ENCODE results near the gene PCDHA5. TPM values are rescaled to one million over a fixed set of nuclear protein-coding genes. Genes with fewer than 3 reads are reported as not detected.
"Not testable (repeated sequence)": the region's sequence is repeated elsewhere in the genome, so short reads cannot be mapped to it uniquely, and the experiment has no call there.

The PCDHA5 gene
- total RNA-seq (2014; rRNA removed; shearing (Covaris generic)), result not detected in 2 replicates
- polyA plus RNA-seq (2014; cell fraction: nucleus; rRNA removed), result not detected in 2 replicates

- peak; percentile 17 for DNase-seq (ENCODE audit: extremely low read depth, low read depth)
Measured at GRCh38 chr5:140821375-140822280, at the start of gene PCDHA5. PCDHA5 (plus strand) TSS chr5:140821613.

DNA sequence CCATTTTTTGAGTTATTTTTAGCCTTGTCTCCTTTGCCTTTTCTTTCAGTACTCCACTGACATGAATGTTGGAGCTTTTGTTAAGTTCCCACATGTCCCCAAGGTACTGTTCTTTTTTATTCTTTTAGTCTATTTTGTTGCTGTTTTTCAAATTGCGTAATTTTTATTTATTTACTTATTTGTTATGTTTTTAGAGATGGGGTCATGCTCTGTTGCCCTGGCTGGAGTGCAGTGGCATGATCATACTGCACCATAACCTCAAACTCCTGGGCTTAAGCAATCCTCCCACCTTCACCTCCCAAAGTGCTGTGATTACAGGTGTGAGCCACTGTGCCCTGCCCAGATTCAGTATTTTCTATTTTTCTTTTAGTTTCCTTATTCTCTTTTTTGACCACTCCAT is 40.9 kb upstream of the PCDHA5 start:
- DNase-seq (ENCODE audit: extremely low read depth, low read depth), result no peak

DNA sequence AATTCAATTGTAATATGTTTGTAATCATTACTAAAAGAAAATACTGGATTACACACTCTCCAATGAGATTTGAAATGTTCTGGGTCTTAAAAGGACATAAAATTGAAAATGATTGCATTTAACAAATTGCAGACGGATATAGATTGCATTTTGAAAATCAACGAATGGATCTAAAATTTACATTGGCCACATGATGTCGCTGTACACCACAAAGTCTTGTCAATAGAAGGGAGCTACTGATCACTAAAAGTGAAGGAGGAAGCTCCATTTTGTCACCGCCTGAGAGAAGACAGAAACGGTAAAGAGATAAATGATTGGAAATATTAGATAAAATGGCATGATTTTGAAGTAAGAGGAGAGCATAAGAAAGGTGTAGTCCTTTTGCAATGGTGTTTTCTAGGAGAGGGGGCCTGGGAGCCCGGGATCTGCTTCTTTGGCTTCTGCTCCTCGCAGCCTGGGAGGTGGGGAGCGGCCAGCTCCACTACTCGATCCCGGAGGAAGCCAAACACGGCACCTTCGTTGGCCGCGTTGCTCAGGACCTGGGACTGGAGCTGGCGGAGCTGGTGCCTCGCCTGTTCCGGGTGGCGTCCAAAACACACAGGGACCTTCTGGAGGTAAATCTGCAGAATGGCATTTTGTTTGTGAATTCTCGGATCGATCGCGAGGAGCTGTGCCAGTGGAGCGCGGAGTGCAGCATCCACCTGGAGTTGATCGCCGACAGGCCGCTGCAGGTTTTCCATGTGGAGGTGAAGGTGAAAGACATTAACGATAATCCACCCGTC is 35.3 kb upstream of the PCDHA5 start, which contains the start of gene PCDHA1:
Gene PCDHA1 (plus strand): TSS at position 236 of the 782 bp plus-strand sequence.
- no peak for DNase-seq (ENCODE audit: extremely low read depth, low read depth)

- not testable (repeated sequence) for DNase-seq (ENCODE audit: extremely low read depth, low read depth)
Measured at GRCh38 chr5:140787422-140787821, 34.0 kb upstream of the PCDHA5 start.

- DNase-seq (ENCODE audit: extremely low read depth, low read depth), result not testable (repeated sequence)
Measured at GRCh38 chr5:140787849-140788504, 33.4 kb upstream of the PCDHA5 start.

GRCh38 chr5:140791089-140791488 is 30.3 kb upstream of the PCDHA5 start:
- DNase-seq (ENCODE audit: extremely low read depth, low read depth), result no peak

DNA sequence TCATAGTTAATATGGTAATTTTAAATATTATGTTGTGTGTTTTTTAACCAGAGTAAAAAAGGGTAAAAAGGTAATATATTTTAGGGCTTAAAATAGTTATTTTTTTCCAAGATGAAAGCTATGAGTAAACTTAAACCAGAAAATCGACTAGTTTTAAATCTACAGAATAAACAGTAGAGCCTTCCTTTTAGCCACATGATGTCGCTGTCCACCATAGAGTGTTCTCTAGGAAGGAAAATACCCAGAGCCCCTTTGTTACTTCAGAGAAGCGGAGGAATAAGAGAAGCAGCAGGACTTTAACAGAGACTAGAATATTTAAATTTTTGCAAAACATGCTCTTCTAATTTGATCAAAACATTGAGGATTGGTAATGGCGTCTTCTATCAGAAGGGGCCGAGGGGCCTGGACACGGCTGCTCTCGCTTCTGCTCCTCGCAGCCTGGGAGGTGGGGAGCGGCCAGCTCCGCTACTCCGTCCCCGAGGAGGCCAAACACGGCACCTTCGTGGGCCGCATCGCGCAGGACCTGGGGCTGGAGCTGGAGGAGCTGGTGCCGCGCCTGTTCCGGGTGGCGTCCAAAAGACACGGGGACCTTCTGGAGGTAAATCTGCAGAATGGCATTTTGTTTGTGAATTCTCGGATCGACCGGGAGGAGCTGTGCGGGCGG is 26.7 kb upstream of the PCDHA5 start, which contains the start of gene PCDHA2:
Gene PCDHA2 (plus strand): TSS at position 258 of the 664 bp plus-strand sequence.
- no peak for DNase-seq (ENCODE audit: extremely low read depth, low read depth)

DNA sequence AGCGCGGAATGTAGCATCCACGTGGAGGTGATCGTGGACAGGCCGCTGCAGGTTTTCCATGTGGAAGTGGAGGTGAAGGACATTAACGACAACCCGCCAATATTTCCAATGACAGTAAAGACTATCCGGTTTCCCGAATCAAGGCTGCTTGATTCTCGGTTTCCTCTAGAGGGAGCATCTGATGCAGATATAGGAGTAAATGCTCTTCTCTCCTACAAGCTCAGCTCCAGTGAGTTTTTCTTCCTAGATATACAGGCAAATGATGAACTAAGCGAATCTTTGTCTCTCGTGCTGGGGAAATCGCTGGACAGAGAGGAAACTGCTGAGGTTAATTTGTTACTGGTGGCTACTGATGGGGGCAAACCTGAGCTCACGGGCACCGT is 26.2 kb upstream of the PCDHA5 start:
- no peak for DNase-seq (ENCODE audit: extremely low read depth, low read depth)

DNA sequence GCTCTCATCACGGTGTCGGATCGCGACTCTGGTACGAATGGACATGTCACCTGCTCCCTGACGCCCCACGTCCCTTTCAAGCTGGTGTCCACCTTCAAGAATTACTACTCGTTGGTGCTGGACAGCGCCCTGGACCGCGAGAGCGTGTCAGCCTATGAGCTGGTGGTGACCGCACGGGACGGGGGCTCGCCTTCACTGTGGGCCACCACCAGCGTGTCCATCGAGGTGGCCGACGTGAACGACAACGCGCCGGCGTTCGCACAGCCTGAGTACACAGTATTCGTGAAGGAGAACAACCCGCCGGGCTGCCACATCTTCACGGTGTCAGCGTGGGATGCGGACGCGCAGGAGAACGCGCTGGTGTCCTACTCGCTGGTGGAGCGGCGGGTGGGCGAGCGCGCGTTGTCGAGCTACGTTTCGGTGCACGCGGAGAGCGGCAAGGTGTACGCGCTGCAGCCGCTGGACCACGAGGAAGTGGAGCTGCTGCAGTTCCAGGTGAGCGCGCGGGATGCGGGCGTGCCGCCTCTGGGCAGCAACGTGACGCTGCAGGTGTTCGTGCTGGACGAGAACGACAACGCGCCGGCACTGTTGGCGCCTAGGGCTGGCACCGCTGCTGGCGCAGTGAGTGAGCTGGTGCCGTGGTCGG is 25.2 kb upstream of the PCDHA5 start:
- not testable (repeated sequence) for DNase-seq (ENCODE audit: extremely low read depth, low read depth)

DNA sequence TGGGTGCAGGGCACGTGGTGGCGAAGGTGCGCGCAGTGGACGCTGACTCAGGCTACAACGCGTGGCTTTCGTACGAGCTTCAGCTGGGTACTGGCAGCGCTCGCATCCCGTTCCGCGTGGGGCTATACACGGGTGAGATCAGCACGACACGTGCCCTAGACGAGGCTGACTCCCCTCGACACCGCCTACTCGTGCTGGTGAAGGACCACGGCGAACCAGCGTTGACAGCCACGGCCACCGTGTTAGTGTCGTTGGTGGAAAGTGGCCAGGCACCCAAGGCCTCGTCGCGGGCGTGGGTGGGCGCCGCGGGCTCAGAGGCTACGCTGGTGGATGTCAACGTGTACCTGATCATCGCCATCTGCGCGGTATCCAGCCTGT is 24.7 kb upstream of the PCDHA5 start:
- DNase-seq (ENCODE audit: extremely low read depth, low read depth), result no peak

GRCh38 chr5:140800816-140801493 is 20.5 kb upstream of the PCDHA5 start, which contains the start of gene PCDHA3:
PCDHA3 (plus strand) TSS chr5:140801057.
- DNase-seq (ENCODE audit: extremely low read depth, low read depth), result no peak

GRCh38 chr5:140801494-140801841 is 19.9 kb upstream of the PCDHA5 start:
- no peak for DNase-seq (ENCODE audit: extremely low read depth, low read depth)

DNA sequence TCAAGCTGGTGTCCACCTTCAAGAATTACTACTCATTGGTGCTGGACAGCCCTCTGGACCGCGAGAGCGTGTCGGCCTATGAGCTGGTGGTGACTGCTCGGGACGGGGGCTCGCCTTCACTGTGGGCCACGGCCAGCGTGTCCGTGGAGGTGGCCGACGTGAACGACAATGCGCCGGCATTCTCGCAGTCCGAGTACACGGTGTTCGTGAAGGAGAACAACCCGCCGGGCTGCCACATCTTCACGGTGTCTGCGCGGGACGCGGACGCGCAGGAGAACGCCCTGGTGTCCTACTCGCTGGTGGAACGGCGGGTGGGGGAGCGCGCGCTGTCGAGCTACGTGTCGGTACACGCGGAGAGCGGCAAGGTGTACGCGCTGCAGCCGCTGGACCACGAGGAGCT is 19.0 kb upstream of the PCDHA5 start:
- not testable (repeated sequence) for DNase-seq (ENCODE audit: extremely low read depth, low read depth)

DNA sequence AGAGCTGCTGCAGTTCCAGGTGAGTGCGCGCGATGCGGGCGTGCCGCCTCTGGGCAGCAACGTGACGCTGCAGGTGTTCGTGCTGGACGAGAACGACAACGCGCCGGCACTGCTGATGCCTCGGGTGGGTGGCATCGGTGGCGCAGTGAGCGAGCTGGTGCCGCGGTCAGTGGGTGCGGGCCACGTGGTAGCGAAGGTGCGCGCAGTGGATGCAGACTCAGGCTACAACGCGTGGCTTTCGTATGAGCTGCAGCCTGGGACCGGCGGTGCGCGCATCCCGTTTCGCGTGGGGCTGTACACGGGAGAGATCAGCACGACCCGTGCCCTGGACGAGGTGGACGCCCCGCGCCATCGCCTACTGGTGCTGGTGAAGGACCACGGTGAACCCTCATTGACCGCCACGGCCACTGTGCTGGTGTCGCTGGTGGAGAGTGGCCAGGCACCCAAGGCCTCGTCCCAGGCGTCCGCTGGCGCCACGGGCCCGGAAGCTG is 18.6 kb upstream of the PCDHA5 start:
- no peak for DNase-seq (ENCODE audit: extremely low read depth, low read depth)

- peak; percentile 14 for DNase-seq (ENCODE audit: extremely low read depth, low read depth)
Measured at GRCh38 chr5:140806834-140807775, 14.3 kb upstream of the PCDHA5 start, which contains the start of gene PCDHA4. PCDHA4 (plus strand) TSS chr5:140807068.

- not testable (repeated sequence) for DNase-seq (ENCODE audit: extremely low read depth, low read depth)
Measured at GRCh38 chr5:140808241-140808888, 13.0 kb upstream of the PCDHA5 start.

DNA sequence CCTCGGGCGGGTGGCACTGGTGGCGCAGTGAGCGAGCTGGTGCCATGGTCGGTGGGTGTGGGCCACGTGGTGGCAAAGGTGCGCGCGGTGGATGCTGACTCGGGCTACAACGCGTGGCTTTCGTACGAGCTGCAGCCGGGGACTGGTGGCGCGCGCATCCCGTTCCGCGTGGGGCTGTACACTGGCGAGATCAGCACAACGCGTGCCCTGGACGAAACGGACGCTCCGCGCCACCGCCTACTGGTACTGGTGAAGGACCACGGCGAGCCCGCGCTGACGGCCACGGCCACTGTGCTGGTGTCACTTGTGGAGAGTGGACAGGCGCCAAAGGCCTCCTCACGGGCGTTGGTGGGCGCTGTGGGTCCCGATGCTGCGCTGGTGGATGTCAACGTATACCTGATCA is 12.5 kb upstream of the PCDHA5 start:
- DNase-seq (ENCODE audit: extremely low read depth, low read depth), result no peak
